B cell (primary cell): Measurements from ENCODE around the gene DCAKD. TPM values are rescaled to one million over a fixed set of nuclear protein-coding genes. Genes with fewer than 3 reads are reported as not detected.

Experiments used
- ATAC-seq: fragments of 200-7000 bp; cut with Tn5 transposase; one replicate; pipeline ENCODE4 v1.10.0; 2021; ENCODE audit warnings: low read depth, mild to moderate bottlenecking, moderate number of reproducible peaks, moderate library complexity
- CTCF ChIA-PET: fragments of 350-600 bp; sonication (Branson Sonifier 250); formaldehyde crosslinking; loops from one replicate; lab custom pipeline; 2021; ENCODE audit warnings: antibody characterized with exemption, inconsistent platforms; lab: Charles Lee
- POLR2A ChIA-PET: fragments of 350-600 bp; sonication (Branson Sonifier 250); formaldehyde crosslinking; loops from one replicate; lab custom pipeline; 2021; ENCODE audit warnings: antibody characterized with exemption; lab: Charles Lee
- DNase-seq: peaks from one replicate; pipeline ENCODE4 v3.0.0; 2013
- H2AFZ ChIP-seq: 2 replicates; pipeline ENCODE4 v1.6.1; 2012; ENCODE audit warnings: mild to moderate bottlenecking, low read depth, low read length; ENCODE audit not compliant: insufficient read depth, poor library complexity, severe bottlenecking
- H3K27ac ChIP-seq, 2 donors: 1 replicate in 1 of 2; 2 replicates in 1 of 2; pipeline ENCODE4 v1.5.1; 2012 to 2013; ENCODE audit warnings: low read length in 2 of 2, mild to moderate bottlenecking in 2 of 2, moderate library complexity in 1 of 2
- H3K27me3 ChIP-seq, 4 experiments: fragments of 200-600 bp in 1 of 4; sonication (generic) in 1 of 4; replicated peaks in 1 of 4; 1 replicate in 2 of 4; 2 replicates in 2 of 4; pipeline versions ENCODE4 v1.6.1 to v1.7.0; 2013 to 2016; ENCODE audit warnings: low read length in 3 of 4, mild to moderate bottlenecking in 2 of 4, mixed read lengths in 1 of 4, moderate library complexity in 1 of 4; ENCODE audit not compliant: insufficient read depth in 4 of 4, control insufficient read depth in 3 of 4; ENCODE audit errors: control extremely low read depth in 1 of 4
- H3K36me3 ChIP-seq, 2 experiments: replicated peaks in 1 of 2; 1 replicate in 1 of 2; 2 replicates in 1 of 2; pipeline versions ENCODE4 v1.6.1 to v1.7.1; 2013; ENCODE audit warnings: low read length in 1 of 2; ENCODE audit not compliant: insufficient read depth in 2 of 2, control insufficient read depth in 1 of 2; ENCODE audit errors: control extremely low read depth in 1 of 2, extremely low read depth in 1 of 2
- H3K4me1 ChIP-seq, 2 donors: fragments of 200-600 bp in 1 of 2; sonication (generic) in 1 of 2; 1 replicate in 1 of 2; 2 replicates in 1 of 2; pipeline versions ENCODE4 v1.5.1 to v1.6.1; 2013 to 2017; ENCODE audit warnings: low read length in 2 of 2; ENCODE audit not compliant: control insufficient read depth in 2 of 2, insufficient read depth in 2 of 2
- H3K4me2 ChIP-seq: replicated peaks from 2 replicates; pipeline ENCODE3; 2012; ENCODE audit warnings: mild to moderate bottlenecking, low read depth, low read length; ENCODE audit not compliant: poor library complexity, severe bottlenecking
- H3K4me3 ChIP-seq, 5 experiments: fragments of 200-600 bp in 1 of 5; sonication (generic) in 1 of 5; 1 replicate in 3 of 5; 2 replicates in 2 of 5; pipeline versions ENCODE4 v1.5.1 to v1.7.0; 2011 to 2016; ENCODE audit warnings: low read length in 4 of 5, mild to moderate bottlenecking in 4 of 5, low read depth in 2 of 5, control low read depth in 1 of 5, moderate library complexity in 1 of 5; ENCODE audit not compliant: insufficient read depth in 1 of 5; ENCODE audit errors: control extremely low read depth in 1 of 5, extremely low read depth in 1 of 5
- H3K79me2 ChIP-seq: fragments of 200-600 bp; sonication (generic); one replicate; pipeline ENCODE4 v1.6.0; 2016; ENCODE audit warnings: low read length; ENCODE audit not compliant: control insufficient read depth, insufficient read depth
- H3K9ac ChIP-seq: fragments of 200-600 bp; sonication (generic); 2 replicates; pipeline ENCODE4 v1.6.1; 2017; ENCODE audit warnings: mild to moderate bottlenecking, low read length, moderate library complexity
- H3K9me3 ChIP-seq, 3 donors: one replicate each; pipeline versions ENCODE4 v1.6.1 to v1.7.1; 2013; ENCODE audit warnings: low read length in 2 of 3; ENCODE audit not compliant: control insufficient read depth in 2 of 3, insufficient read depth in 1 of 3; ENCODE audit errors: control extremely low read depth in 1 of 3
- H4K20me1 ChIP-seq: 2 replicates; pipeline ENCODE4 v1.6.0; 2012; ENCODE audit warnings: mild to moderate bottlenecking, low read length; ENCODE audit not compliant: insufficient read depth, control insufficient read depth, poor library complexity, severe bottlenecking
- H3K27ac Mint-ChIP-seq: one replicate; pipeline ENCODE4 v1.8.0; 2021; ENCODE audit warnings: mixed read lengths
- H3K27me3 Mint-ChIP-seq: one replicate; pipeline ENCODE4 v1.8.0; 2021; ENCODE audit warnings: mixed read lengths
- H3K4me1 Mint-ChIP-seq: one replicate; pipeline ENCODE4 v1.8.0; 2021; ENCODE audit warnings: mixed read lengths
- H3K4me3 Mint-ChIP-seq: one replicate; pipeline ENCODE4 v1.8.0; 2021; ENCODE audit warnings: mixed read lengths
- H3K9me3 Mint-ChIP-seq: one replicate; pipeline ENCODE4 v1.8.0; 2022; ENCODE audit warnings: mixed read lengths; ENCODE audit not compliant: insufficient read depth
- EZH2 ChIP-seq: IDR thresholded peaks from 2 replicates; pipeline ENCODE4 v1.6.1; 2012; ENCODE audit warnings: borderline replicate concordance, low read depth, mild to moderate bottlenecking, moderate library complexity, low read length; ENCODE audit not compliant: insufficient read depth, poor library complexity, severe bottlenecking
- WGBS: methylation state at CpG from one replicate; pipeline ENCODE4 v1.1.5; 2013; ENCODE audit warnings: missing lambda C conversion rate; ENCODE audit not compliant: insufficient coverage; 5-methylcytosine and 5-hydroxymethylcytosine counted together
- intact Hi-C: fragments of 100-400 bp; cut with micrococcal nuclease; formaldehyde crosslinking; loops from one replicate; pipeline ENCODE4 v1.10.0; 2022
- polyA plus RNA-seq: library from polyadenylated mRNA; depleted of rRNA; stranded (reverse); fragments of >200 nt; gene quantifications from 2 replicates; pipeline ENCODE4 v1.2.3, GENCODE V29; 2012
- total RNA-seq, 2 donors: library from RNA; stranded (reverse); fragments of 120-200 nt in 1 of 2; gene quantifications; 1 replicate in 1 of 2; 2 replicates in 1 of 2; pipeline versions ENCODE4 v1.2.3 to v1.2.4, GENCODE V29; 2013 to 2022
- TF ChIP-seq, protein P1 (sequence below): fragments of 200-600 bp; IDR thresholded peaks from one replicate; pipeline ENCODE4 v1.8.0; 2022; ENCODE audit warnings: antibody characterized with exemption, mild to moderate bottlenecking

The DCAKD gene
- total and polyA plus RNA-seq, 2 donors (not counting 1 experiment from before 2014, with no cell fraction given), result 20.6 to 31.5 TPM

DNA sequence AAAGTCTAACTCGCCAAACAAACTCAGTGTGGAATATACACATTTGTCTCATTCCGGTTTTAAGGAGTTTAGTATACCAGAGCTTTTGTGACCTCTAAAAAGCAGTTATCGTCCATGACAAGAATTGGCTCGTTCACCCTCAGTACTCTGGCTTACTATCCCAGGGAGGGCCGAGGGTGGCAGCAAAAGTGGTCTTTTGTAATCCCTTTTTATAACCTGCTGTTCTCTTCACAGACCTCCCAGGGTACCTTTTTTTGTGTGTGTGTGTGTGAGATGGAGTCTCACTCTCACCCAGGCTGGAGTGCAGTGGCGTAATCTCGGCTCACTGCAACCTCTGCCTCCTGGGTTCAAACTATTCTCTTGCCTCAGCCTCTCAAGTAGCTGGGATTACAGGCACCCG, 18.6 kb upstream of the DCAKD start:
- Histone ChIP-seq H2AFZ (no peak overlapping the region), H3K9ac (no peak overlapping the region), H3K79me2 (peaks cover 95% of the 10 kb centered on the region), H3K27ac (no peak overlapping the region), H3K36me3 (peaks cover 5 to 36% of the 10 kb centered on the region in 2 experiments), H3K9me3 (no peaks in the 10 kb centered on the region), H4K20me1 (peaks cover 79% of the 10 kb centered on the region), H3K4me3 (no peak overlapping the region), H3K4me2 (no peak overlapping the region), H3K4me1 (no peaks in the 10 kb centered on the region), H3K27me3 (no peaks in the 10 kb centered on the region)
- Mint-ChIP-seq H3K4me3 (no peak overlapping the region), H3K9me3 (no peaks in the 10 kb centered on the region), H3K4me1 (peaks cover 16% of the 10 kb centered on the region), H3K27ac (no peak overlapping the region), H3K27me3 (no peaks in the 10 kb centered on the region)
- DNase-seq, result no peak
- TF ChIP-seq, protein P1, sequence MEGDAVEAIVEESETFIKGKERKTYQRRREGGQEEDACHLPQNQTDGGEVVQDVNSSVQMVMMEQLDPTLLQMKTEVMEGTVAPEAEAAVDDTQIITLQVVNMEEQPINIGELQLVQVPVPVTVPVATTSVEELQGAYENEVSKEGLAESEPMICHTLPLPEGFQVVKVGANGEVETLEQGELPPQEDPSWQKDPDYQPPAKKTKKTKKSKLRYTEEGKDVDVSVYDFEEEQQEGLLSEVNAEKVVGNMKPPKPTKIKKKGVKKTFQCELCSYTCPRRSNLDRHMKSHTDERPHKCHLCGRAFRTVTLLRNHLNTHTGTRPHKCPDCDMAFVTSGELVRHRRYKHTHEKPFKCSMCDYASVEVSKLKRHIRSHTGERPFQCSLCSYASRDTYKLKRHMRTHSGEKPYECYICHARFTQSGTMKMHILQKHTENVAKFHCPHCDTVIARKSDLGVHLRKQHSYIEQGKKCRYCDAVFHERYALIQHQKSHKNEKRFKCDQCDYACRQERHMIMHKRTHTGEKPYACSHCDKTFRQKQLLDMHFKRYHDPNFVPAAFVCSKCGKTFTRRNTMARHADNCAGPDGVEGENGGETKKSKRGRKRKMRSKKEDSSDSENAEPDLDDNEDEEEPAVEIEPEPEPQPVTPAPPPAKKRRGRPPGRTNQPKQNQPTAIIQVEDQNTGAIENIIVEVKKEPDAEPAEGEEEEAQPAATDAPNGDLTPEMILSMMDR, result no peak
- TF ChIP-seq EZH2, result no peak
- ChIA-PET POLR2A (no interaction called here), CTCF (interaction anchor here (0.6 to 1.4 kb wide), 4 partner anchors 9 to 149 kb away, joined by 3 to 5 read pairs (median 4); no protein-coding TSS in a partner anchor)
- intact Hi-C loops, result loop anchor here (1.0 kb wide), 1 partner anchor 29 kb away; no protein-coding TSS in a partner anchor
- 91% methylated on average over 5 of the region's 8 CpGs for WGBS
- no peak for ATAC-seq

DNA sequence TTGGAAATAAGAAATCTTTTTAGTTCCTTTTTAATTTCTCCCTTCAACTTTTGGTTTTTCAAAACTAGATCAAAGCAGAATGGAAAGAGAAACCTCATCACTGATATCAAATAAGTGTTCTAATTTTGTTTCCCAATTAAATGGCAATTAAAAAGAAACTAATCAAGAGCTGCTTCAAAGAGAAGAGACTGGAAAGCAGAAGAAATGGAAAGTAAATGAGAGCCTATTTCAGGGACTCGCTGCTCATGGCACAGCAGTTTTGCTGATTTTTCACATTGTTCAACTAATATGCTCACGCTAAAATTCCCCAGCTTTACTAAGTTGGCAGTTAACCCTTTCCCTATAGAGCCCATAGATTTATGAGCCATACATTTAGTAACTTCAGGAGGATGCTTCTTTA, 16.2 kb upstream of the DCAKD start:
- H3K4me1 ChIP-seq, result peaks cover 9 to 18% of the 10 kb centered on the region in 2 donors
- no peaks in the 10 kb centered on the region for H3K27me3 ChIP-seq
- H3K4me3 ChIP-seq, result no peak overlapping the region
- H4K20me1 ChIP-seq, result peaks cover 78% of the 10 kb centered on the region
- H3K9ac ChIP-seq, result no peak overlapping the region
- Mint-ChIP-seq H3K9me3 (no peaks in the 10 kb centered on the region), H3K27ac (no peak overlapping the region), H3K4me3 (no peak overlapping the region), H3K4me1 (peaks cover 31% of the 10 kb centered on the region), H3K27me3 (no peaks in the 10 kb centered on the region)
- H3K36me3 ChIP-seq, result peaks cover 1 to 22% of the 10 kb centered on the region in 2 experiments
- WGBS, result no CpG with 5 or more reads among the region's 2 CpGs
- ATAC-seq (no peak), DNase-seq (no peak)
- no peaks in the 10 kb centered on the region for H3K9me3 ChIP-seq
- peaks cover 95% of the 10 kb centered on the region for H3K79me2 ChIP-seq
- peak overlapping the region in 1 of 2 donors; percentile 4 for H3K27ac ChIP-seq
- intact Hi-C loops, result loop anchor here (10.0 kb wide), 1 partner anchor 1127 kb away; the partner anchor contains the start of gene KANSL1
- no peak for TF ChIP-seq EZH2
- TF ChIP-seq, protein P1, result no peak
- CTCF ChIA-PET, result interaction anchor here (1.1 to 1.3 kb wide), 2 partner anchors 32 to 147 kb away, joined by 3 to 5 read pairs; no protein-coding TSS in a partner anchor
- H2AFZ ChIP-seq, result no peak overlapping the region
- POLR2A ChIA-PET, result no interaction called here
- no peak overlapping the region for H3K4me2 ChIP-seq
